HG02623 (cell line): ENCODE data around the gene OR6N1.

ENCODE experiments used
- ATAC-seq: cut with Tn5 transposase; IDR thresholded peaks from one replicate; pipeline ENCODE4 v1.9.1; 2021; ENCODE audit warnings: moderate library complexity; ENCODE audit not compliant: unreplicated experiment

The OR6N1 gene

DNA sequence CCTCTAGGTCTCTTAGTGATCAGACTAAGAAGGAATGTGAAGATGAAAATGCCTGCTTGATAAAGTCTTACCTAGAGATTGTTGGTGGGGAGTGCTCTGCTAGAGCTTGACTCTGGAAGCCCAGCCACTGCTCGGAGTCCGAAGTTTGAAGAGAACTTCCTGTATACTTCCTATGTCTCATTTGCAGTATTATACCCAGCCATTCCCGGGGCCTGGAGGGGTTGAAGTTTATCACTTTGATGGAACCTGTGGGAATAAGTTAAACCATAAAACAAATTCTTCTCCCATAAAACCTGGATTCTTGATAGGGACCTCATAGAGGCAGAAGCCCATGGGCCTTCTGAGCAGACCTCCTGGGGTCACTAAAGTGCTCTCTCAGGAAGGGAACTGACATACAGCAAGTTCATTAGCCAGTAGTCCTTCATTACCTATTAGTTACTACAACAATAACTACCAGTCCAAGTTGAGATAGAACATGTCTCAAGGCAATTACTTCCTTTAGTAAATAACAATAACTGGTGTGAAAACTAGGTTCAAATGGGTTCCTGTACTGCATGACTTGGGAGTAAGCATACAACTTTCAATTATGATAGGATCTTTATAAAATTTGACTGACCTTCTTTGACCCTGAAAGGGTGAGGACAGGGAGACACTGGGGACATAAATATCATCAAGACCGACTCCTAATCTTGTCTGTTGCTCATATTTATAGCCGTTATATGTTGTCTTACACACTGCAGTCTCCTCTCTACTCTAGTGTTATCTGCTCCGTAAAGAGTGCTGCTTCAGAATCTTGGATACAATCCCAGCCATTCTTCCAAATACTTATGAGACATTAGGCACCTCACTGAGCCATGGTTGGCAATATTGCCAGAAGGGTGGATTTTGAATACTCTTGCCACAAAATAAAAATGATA, at the start of gene OR6N1:
Gene OR6N1 (minus strand): TSS at position 246 of the 917 bp plus-strand sequence. CDS start 5,513 bp downstream, outside the sequence.
- ATAC-seq = no peak

DNA sequence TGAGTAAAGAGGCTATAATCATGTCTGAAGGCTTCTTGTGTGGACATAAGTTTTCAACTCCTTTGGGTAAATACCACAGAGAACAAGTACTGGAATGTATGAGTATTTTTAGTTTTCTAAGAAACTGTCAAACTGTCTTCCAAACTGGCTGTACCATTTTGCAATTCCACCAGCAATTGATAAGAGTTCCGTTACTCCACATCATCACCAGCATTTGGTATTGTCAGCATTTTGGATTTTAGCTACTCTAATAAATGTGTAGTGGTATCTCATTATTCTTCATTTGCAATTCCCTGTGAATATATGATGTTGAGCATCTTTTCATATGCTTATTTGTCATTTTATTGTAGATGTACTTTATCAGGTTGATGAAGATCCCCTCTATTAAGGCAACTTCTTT, 49.7 kb upstream of the OR6N1 start:
- ATAC-seq = no peak

- ATAC-seq = peak; percentile 89
Observed at GRCh38 chr1:158819461-158820443, 47.8 kb upstream of the OR6N1 start.

- no peak for ATAC-seq
Observed at GRCh38 chr1:158818975-158819431, 47.0 kb upstream of the OR6N1 start.

- ATAC-seq = no peak
Observed at GRCh38 chr1:158818560-158818959, 46.6 kb upstream of the OR6N1 start.

DNA sequence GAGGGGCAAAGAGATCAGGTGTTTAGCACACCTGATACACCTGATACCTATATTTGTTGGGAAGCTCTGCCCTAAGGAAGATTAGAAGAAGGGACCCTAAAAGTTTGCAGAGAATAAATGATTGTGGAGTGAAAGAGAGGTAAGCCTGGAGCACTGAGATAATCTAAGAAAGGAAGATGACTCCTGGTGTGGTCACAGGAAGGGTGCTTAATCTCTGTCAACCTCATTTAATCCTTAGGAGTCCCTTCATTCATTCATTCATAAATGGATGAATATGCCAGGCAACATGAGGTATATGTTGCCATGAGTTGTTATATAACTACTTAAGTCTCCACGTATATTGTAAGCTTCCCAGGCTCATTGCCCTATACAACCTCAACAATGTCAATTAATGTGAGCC, 43.0 kb upstream of the OR6N1 start:
- no peak for ATAC-seq

GRCh38 chr1:158813164-158813563, 41.2 kb upstream of the OR6N1 start:
- no peak for ATAC-seq

DNA sequence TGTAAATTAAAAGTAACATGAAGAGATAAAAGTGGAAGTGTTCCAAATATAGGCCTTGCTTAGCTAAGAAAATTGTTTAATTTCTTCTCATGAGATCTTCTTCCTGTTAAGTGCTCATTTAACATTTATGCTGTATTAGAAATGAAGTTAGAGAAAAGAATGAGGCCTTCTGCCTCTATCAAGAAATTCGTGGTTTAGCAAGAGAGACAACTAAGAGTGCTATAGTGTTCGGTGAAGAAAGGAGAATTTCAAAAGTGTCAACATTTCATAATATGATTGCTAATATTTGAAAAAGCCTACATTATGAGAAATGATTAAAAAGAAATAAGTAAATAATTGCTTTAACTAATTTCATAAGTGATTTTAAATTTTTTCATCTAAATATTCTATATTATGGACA, 40.3 kb upstream of the OR6N1 start:
- no peak for ATAC-seq

- no peak for ATAC-seq
Observed at GRCh38 chr1:158810311-158810710, 38.3 kb upstream of the OR6N1 start.

DNA sequence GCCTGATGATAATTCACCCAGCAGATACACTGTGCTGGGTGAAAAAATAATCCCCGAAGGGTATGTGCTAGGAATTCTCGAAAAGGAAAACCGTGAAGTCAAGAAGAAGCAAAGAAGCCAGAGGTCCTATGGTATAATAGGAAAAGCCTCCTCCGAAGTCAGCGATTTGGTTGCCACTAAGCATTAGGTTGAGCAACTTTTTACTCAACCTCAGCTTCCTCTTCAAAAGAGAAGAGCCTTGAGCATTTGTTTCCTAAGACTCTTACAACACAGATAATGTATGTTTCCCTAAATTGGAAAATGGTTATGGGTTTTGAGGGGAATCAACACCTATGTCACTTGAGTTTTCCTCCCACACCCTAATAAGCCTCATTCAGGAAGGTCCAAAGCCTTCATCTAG, 37.9 kb upstream of the OR6N1 start:
- ATAC-seq = no peak

DNA sequence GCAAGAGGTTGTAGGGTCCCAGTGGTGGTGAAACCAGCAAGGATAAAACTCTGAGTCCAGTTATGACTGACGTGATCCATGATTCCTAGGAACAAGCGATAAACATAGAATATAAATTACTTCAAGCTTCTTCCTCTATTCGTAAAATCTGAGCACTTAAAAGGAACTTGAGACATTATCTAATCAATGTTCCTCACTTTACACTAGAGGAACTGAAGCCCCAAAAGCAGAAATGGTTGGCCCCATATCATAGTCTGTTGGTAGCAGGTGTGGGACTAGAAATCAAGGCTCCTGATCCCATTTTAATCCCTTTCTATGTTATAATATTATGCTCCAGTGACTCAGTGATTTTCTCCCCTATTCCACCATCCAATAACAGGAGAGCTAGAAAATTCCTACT, 37.3 kb upstream of the OR6N1 start:
- no peak for ATAC-seq

DNA sequence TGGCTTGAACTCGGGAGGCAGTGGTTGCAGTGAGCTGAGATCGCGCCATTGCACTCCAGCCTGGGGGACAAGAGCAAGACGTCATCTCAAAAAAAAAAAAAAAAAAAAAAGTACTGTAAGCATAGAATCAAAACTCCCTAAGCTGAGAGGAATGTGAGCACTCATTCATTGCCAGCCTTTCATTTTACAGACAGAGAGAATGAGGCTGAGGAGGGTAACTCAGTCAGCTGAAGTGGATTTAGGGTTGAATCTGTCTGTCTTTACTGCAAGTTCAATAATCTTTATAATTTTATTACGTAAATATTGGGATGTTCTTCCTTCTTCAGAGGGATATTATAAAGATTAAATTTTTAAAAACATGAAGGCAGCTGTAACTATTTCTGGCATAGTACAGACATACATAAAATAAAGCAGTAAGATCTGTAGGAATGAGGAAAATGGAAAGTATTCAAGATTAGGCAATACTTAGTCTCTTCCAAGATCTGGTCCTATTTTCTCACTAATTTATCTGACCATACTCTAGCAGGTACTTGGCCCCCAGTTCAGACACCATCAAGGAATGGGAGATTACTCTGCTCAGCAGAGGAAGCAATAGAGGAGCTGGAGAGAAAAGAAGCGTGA, 35.0 kb upstream of the OR6N1 start:
- no peak for ATAC-seq

DNA sequence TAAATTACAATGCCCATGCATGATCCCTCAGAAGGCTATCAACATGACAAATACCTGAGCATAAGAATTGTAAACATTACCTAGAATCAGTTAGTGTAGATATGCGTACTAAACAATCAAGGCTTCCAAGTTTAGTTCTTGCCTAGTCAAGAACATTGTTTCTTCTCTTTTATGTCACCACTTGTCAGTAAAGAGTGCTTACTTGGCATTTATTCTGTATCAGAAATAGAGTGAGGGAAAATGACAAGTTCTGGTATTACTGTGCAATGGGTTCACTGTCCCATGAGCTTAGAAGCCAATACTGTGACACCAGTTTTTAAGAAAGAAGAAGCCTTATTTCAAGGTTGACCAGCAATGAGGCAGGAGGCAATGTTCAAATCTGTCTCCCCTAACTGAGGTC, 31.7 kb upstream of the OR6N1 start:
- no peak for ATAC-seq

GRCh38 chr1:158801396-158801795, 29.4 kb upstream of the OR6N1 start:
- ATAC-seq = no peak

DNA sequence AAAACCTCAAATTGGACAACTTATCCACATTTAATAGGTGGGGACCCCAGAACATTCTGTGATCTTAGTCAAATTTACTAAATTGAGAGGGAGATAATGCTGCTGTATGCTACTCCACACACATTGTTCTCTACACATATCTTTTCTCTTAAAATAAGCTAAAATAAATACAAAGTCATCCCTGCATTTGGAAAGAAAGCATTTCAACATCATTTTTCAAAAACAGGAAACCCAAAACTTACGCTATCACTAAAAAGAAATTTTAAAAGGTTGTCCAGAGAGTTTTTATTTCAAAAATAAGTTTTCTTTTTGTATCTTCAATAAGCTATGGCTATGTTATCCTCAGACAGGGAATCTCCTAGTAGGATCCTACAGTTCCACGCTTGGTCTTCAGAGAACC, 28.5 kb upstream of the OR6N1 start:
- ATAC-seq = no peak

DNA sequence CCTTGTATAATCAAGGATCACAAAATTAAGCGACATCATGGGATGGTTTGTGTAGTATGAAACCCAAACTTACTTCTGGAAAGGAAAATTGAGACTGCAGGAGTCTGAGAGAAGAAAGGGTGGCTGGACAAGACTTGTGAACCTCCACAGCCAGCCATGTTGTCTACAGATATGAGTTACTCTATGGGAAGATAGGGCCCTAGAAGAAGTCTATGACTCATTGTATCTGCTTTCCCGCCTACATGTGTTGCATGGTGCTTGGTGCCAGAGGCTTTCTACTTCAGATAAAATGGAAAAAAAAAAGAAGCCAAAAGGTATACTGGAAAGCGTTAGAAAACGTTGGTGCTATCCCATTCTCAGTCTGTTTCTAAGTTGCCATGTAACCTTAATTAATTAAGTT, 27.7 kb upstream of the OR6N1 start:
- no peak for ATAC-seq

GRCh38 chr1:158798531-158798930, 26.5 kb upstream of the OR6N1 start:
- ATAC-seq = no peak

- ATAC-seq = no peak
Observed at GRCh38 chr1:158794247-158794646, 22.3 kb upstream of the OR6N1 start.

- no peak for ATAC-seq
Observed at GRCh38 chr1:158793604-158794003, 21.6 kb upstream of the OR6N1 start.

DNA sequence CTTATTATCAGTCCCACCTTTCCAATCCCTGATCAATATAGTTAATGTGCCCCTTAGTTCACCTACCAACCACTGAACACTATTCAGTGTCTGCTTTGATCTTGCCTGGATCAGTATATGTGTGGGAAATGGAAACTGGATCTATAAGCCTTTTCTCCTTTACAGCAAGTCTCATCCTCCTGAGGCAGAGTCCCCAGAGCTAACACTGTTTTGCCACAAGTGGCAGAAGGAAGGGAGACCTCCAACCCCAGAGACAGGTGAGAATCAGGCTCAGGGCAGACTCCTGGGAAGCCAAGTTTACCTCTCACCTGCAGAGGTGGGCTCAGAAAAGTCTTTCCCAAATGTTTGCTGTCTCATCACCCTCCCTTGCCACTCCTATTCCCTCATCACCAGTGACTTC, 9.1 kb upstream of the OR6N1 start, which contains the start of gene OR6N2:
Gene OR6N2 (minus strand): TSS at position 101 of the 400 bp plus-strand sequence. CDS start 3,569 bp downstream, outside the sequence.
- ATAC-seq = no peak

DNA sequence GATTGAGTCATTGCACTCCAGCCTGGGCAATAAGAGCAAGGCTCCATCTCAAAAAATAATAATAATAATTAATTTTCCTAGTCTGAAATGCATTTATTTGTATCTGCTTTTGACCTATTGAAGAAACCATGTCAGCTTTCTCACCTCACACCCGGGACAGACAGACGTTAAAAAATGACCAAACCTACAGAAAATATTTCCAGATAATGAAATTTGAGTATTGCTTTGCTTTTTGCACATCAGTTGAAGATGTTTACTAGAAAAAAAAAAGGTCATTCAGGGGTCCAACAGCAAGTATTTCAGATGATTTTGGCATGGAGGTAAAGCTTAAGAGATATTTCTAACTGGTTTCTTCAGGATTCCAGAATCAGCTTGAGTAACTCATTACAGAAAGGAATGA, 17.6 kb downstream of the OR6N1 start, which contains the start of gene OR6K6:
Gene OR6K6 (plus strand): TSS at position 301 of the 400 bp plus-strand sequence. CDS start 168 bp downstream, outside the sequence.
- ATAC-seq = no peak
